Epithelial cell of alveolus of lung (primary cell): ENCODE results near the gene MBOAT1. TPM values are rescaled to one million over a fixed set of nuclear protein-coding genes. Genes with fewer than 3 reads are reported as not detected.

ENCODE experiments used
- total RNA-seq: library from RNA; depleted of rRNA; stranded (reverse); fragments of >200 nt; gene quantifications from 2 replicates; pipeline ENCODE4 v1.2.1, GENCODE V29; 2015

MBOAT1 gene
- 2.0 and 4.5 TPM in 2 replicates for total RNA-seq

GRCh38 chr6:20212392-20213111 lies at the start of gene MBOAT1:
TSS of gene MBOAT1 (minus strand) at chr6:20212469. CDS start at chr6:20212234, 235 bp downstream.

Other genes with a start within 250 kb of the MBOAT1 start
- 9.3 and 9.7 TPM in 2 replicates for gene E2F3, start 189.4 kb upstream of the MBOAT1 start, total RNA-seq